A549 treated with ZK216348 at 1 μM for 4 hours (cell line): ENCODE data around the gene DNAJC5G. TPM values are rescaled to one million over a fixed set of nuclear protein-coding genes. Genes with fewer than 3 reads are reported as not detected.

Source experiments
- total RNA-seq: library from RNA; stranded (reverse); fragments of 200-300 nt; extraction: Qiagen RNA extraction; gene quantifications from 5 replicates; pipeline ENCODE4 v1.2.3, GENCODE V29; 2022; ENCODE audit warnings: low read depth

Gene DNAJC5G
- total RNA-seq: not detected in 5 replicates

DNA sequence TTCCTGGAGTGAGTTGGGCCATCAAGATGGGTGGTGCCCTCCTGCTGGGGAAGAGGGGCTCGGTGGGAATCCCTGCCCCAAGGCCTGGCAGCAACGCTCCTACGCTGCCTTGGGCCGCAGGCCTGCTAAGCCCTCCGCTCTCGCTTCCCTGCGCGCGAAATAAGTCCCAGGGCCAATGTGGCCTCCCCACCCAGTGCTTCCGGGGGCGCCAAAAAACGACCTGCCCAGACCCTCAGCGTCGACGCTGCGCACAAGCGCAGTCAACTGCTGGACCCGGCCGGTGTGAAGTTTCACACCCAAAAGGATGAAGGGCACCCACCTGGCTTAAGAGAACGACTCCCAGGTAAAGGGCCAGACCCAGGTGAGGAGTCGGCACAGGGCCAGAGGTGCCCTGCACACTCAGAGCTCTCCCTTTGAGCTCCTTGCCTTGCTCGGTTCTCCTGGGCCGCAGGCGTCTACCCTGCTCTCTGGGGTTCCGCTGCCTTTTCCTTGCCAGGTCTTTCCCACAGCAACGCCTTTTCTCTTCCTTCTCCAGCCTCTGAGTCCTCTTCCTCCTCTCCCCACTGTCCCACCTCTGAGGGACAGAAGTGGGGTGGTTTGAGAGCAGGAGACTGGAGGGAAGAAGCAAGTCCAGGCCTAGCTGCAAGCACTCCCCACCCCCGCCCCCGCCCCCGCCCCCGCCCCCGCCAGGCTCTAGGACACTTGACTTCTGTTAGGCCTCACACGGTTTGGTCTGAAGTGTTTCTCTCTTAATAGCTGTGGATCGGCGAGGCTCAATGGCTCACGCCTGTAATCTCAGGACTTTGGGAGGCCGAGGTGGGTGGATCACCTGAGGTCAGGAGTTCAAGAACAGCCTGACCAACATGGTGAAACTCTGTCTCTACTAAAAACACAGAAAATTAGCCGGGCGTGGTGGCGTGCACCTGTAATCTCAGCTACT, at the start of gene DNAJC5G:
Gene DNAJC5G (plus strand): TSS at position 223 of the 940 bp plus-strand sequence. CDS start 1,296 bp downstream, outside the sequence.

GRCh38 chr2:27262379-27263286, 12.6 kb upstream of the DNAJC5G start, which contains the start of gene SLC30A3:
TSS of gene SLC30A3 (minus strand) at chr2:27263047. CDS start at chr2:27262906, 141 bp downstream.

GRCh38 chr2:27281855-27282559, 6.8 kb downstream of the DNAJC5G start, which contains the start of gene TRIM54:
TSS of gene TRIM54 (plus strand) at chr2:27282429. CDS start at chr2:27282732, 303 bp downstream.

GRCh38 chr2:27308359-27308881, 33.2 kb downstream of the DNAJC5G start, which contains the start of gene UCN:
TSS of gene UCN (minus strand) at chr2:27308445. CDS start at chr2:27307895, 550 bp downstream.

GRCh38 chr2:27322766-27323595, 47.7 kb downstream of the DNAJC5G start, which contains the start of gene MPV17:
TSS of gene MPV17 (minus strand) at chr2:27323097. CDS start at chr2:27322517, 580 bp downstream.

Other genes with a start within 250 kb of the DNAJC5G start
- gene TMEM214, start 242.5 kb upstream of the DNAJC5G start, total RNA-seq: 46.6 to 74.4 TPM (median 72.8 TPM) in 5 replicates
- 23.4 to 35.7 TPM (median 31.9 TPM) in 5 replicates for gene AGBL5, start 223.8 kb upstream of the DNAJC5G start, total RNA-seq
- gene OST4, start 203.8 kb upstream of the DNAJC5G start, total RNA-seq: 550 to 647 TPM (median 575 TPM) in 5 replicates
- 0.34 to 0.64 TPM (median 0.43 TPM) in 5 replicates for gene EMILIN1, start 196.8 kb upstream of the DNAJC5G start, total RNA-seq
- 7.5 to 10.4 TPM (median 9.1 TPM) in 5 replicates for gene KHK, start 188.7 kb upstream of the DNAJC5G start, total RNA-seq
- gene CGREF1, start 156.3 kb upstream of the DNAJC5G start, total RNA-seq: 5.3 to 8.5 TPM (median 7.8 TPM) in 5 replicates
- 0.87 to 2.4 TPM (median 1.3 TPM) in 5 replicates for gene ABHD1, start 151.6 kb upstream of the DNAJC5G start, total RNA-seq
- 38.6 to 67.3 TPM (median 64.4 TPM) in 5 replicates for gene PREB, start 140.8 kb upstream of the DNAJC5G start, total RNA-seq
- not detected in 5 replicates for gene PRR30, start 136.0 kb upstream of the DNAJC5G start, total RNA-seq
- not detected in 5 replicates for gene TCF23, start 126.4 kb upstream of the DNAJC5G start, total RNA-seq
- 204 to 216 TPM (median 209 TPM) in 5 replicates for gene ATRAID, start 63.4 kb upstream of the DNAJC5G start, total RNA-seq
- gene SLC5A6, start 63.2 kb upstream of the DNAJC5G start, total RNA-seq: 52.3 to 74.6 TPM (median 73.0 TPM) in 5 replicates
- gene CAD, start 58.1 kb upstream of the DNAJC5G start, total RNA-seq: 38.9 to 70.4 TPM (median 69.8 TPM) in 5 replicates
- gene SLC30A3, start 12.4 kb upstream of the DNAJC5G start, total RNA-seq: 1.9 to 4.2 TPM (median 3.6 TPM) in 5 replicates
- gene TRIM54, start 7.0 kb downstream of the DNAJC5G start, total RNA-seq: 0.40 to 0.73 TPM (median 0.57 TPM) in 5 replicates
- gene UCN, start 33.0 kb downstream of the DNAJC5G start, total RNA-seq: 1.3 to 2.5 TPM (median 1.6 TPM) in 5 replicates
- 69.5 to 99.3 TPM (median 89.0 TPM) in 5 replicates for gene MPV17, start 47.7 kb downstream of the DNAJC5G start, total RNA-seq
- 57.1 to 70.8 TPM (median 62.9 TPM) in 5 replicates for gene GTF3C2, start 81.3 kb downstream of the DNAJC5G start, total RNA-seq
- 54.9 to 66.2 TPM (median 62.1 TPM) in 5 replicates for gene EIF2B4, start 94.9 kb downstream of the DNAJC5G start, total RNA-seq
- gene SNX17, start 95.2 kb downstream of the DNAJC5G start, total RNA-seq: 123 to 145 TPM (median 138 TPM) in 5 replicates
- gene ZNF513, start 105.3 kb downstream of the DNAJC5G start, total RNA-seq: 6.2 to 14.6 TPM (median 14.5 TPM) in 5 replicates
- 148 to 181 TPM (median 176 TPM) in 5 replicates for gene PPM1G, start 134.2 kb downstream of the DNAJC5G start, total RNA-seq
- 111 to 138 TPM (median 135 TPM) in 5 replicates for gene NRBP1, start 153.2 kb downstream of the DNAJC5G start, total RNA-seq
- 0.64 to 0.94 TPM (median 0.74 TPM) in 5 replicates for gene KRTCAP3, start 166.9 kb downstream of the DNAJC5G start, total RNA-seq
- 6.6 to 12.6 TPM (median 8.8 TPM) in 5 replicates for gene IFT172, start 214.3 kb downstream of the DNAJC5G start, total RNA-seq
- gene FNDC4, start 219.8 kb downstream of the DNAJC5G start, total RNA-seq: 3.3 to 6.4 TPM (median 4.1 TPM) in 5 replicates
- gene GCKR, start 221.4 kb downstream of the DNAJC5G start, total RNA-seq: 0.28 to 0.77 TPM (median 0.36 TPM) in 4 of 5 replicates, not detected in the other